ENCODE results near the gene CNPPD1. TPM values are rescaled to one million over a fixed set of nuclear protein-coding genes. Genes with fewer than 3 reads are reported as not detected.

The CNPPD1 gene
- polyA plus RNA-seq, 3 donors, result 61.4 to 69.5 (median 61.5) TPM

DNA sequence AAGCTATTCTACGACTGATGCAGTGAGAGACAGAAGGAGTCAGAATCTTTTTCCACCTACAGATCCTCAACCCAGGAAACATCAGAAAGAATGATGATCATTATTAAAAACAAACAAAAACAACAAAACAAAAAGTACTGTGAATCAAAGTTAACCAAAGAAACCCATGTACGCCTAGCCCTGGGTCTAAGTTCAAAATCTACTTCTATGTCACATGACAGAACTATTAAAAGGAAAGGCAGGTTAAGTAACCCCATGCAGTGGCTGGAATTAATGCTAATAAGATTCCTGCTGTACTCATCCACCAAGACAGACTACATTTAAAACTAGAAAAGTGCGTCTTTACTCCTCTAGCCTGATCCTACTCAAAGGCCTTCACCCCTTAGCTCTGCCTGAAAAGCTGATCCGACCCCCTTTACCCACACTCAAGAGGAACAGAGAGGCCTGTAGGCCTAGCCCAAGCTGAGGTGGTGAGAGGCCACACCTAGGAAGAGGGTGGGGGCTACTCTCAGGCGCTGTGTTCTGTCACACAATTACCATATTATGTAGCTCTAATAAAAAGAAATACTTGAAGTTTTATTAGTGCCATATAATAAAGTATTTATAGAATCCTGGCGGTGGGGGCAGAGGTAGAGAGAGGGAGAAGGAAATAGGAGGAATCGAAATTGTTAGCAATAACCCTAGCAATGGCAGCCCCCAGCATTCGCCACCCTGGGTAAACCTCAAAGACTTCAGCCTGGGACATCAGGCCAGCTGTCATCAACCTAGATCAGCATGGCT lies 53.2 kb downstream of the CNPPD1 start:
- no peak for DNase-seq (ENCODE audit: low read depth in 3 of 3, low spot score in 2 of 3)

DNA sequence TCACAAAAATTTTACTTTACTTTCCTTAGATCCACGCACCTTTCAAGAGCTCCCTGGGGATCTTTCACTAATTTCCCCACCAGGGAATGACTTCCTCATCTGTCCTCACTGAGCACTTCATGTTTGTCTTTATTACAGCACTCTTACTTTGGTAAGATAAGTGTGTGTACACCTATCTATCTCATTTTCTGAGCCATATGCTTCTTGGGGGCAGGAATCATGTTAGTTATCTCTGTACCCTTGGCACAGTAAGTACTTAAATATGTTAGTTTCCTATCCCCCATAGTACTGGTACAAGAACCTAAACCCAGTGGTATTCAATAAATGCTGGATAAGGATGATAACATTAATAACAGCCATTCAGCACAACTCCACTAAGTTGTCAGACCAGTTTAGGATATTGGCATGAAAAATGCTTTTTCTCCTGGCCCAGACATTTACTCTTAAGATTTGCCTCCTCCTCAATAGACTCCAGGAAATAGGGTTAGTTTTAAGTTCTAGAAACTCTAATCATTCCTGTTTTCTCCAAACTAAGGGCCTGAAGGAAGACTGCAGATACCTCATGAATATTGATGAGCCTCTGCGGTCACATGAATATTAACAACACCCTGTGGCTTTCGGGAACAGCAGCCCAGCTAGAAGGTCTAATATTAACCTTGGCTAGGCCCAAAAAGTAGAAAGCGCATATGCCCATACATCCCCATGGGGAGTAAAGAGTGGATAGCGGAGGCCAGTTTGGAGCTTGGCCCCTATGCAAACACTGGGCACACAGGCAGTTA lies 54.3 kb downstream of the CNPPD1 start:
- no peak for DNase-seq (ENCODE audit: low read depth in 3 of 3, low spot score in 2 of 3)

Other genes starting within 250 kb of the CNPPD1 start
- not detected for gene CDK5R2, start 217.3 kb downstream of the CNPPD1 start, polyA plus RNA-seq (ENCODE audit: insufficient read length in 3 of 3)
- gene FEV, start 191.7 kb downstream of the CNPPD1 start, polyA plus RNA-seq (ENCODE audit: insufficient read length in 3 of 3), result under 1 TPM in 2 of 3 donors, not detected in 1; 0.07 to 0.10 TPM
- not detected for gene CRYBA2, start 183.5 kb downstream of the CNPPD1 start, polyA plus RNA-seq (ENCODE audit: insufficient read length in 3 of 3)
- gene CFAP65, start 135.4 kb downstream of the CNPPD1 start, polyA plus RNA-seq (ENCODE audit: insufficient read length in 3 of 3), result under 1 TPM; 0.24 to 0.40 (median 0.34) TPM
- gene IHH, start 116.0 kb downstream of the CNPPD1 start, polyA plus RNA-seq (ENCODE audit: insufficient read length in 3 of 3), result 1 to 10 TPM; 1.2 to 1.8 (median 1.6) TPM
- 10 to 100 TPM; 19.5 to 22.6 (median 20.4) TPM for gene NHEJ1, start 16.1 kb downstream of the CNPPD1 start, polyA plus RNA-seq (ENCODE audit: insufficient read length in 3 of 3)
- 10 to 100 TPM; 14.0 to 21.4 (median 17.8) TPM for gene SLC23A3, start 6.9 kb downstream of the CNPPD1 start, polyA plus RNA-seq (ENCODE audit: insufficient read length in 3 of 3)
- 100 to 1,000 TPM; 108 to 127 (median 108) TPM for gene RETREG2, start 1.4 kb upstream of the CNPPD1 start, polyA plus RNA-seq (ENCODE audit: insufficient read length in 3 of 3)
- gene ZFAND2B, start 29.9 kb upstream of the CNPPD1 start, polyA plus RNA-seq (ENCODE audit: insufficient read length in 3 of 3), result 10 to 100 TPM; 33.7 to 38.5 (median 38.3) TPM
- gene ABCB6, start 42.0 kb upstream of the CNPPD1 start, polyA plus RNA-seq (ENCODE audit: insufficient read length in 3 of 3), result 10 to 100 TPM; 34.7 to 37.5 (median 36.8) TPM
- gene ATG9A, start 52.7 kb upstream of the CNPPD1 start, polyA plus RNA-seq (ENCODE audit: insufficient read length in 3 of 3), result 10 to 100 TPM; 43.8 to 51.1 (median 46.8) TPM
- gene ANKZF1, start 52.9 kb upstream of the CNPPD1 start, polyA plus RNA-seq (ENCODE audit: insufficient read length in 3 of 3), result 10 to 100 TPM; 38.4 to 44.8 (median 38.8) TPM
- gene GLB1L, start 68.5 kb upstream of the CNPPD1 start, polyA plus RNA-seq (ENCODE audit: insufficient read length in 3 of 3), result 10 to 100 TPM; 21.8 to 26.4 (median 25.1) TPM
- gene STK16, start 68.6 kb upstream of the CNPPD1 start, polyA plus RNA-seq (ENCODE audit: insufficient read length in 3 of 3), result 10 to 100 TPM; 36.9 to 44.4 (median 41.8) TPM
- gene TUBA4B, start 76.3 kb upstream of the CNPPD1 start, polyA plus RNA-seq (ENCODE audit: insufficient read length in 3 of 3), result 1 to 10 TPM in 2 of 3 donors, under 1 TPM in 1; 0.49 to 1.4 (median 1.3) TPM
- gene TUBA4A, start 77.0 kb upstream of the CNPPD1 start, polyA plus RNA-seq (ENCODE audit: insufficient read length in 3 of 3), result 10 to 100 TPM; 32.6 to 45.4 (median 35.7) TPM
- gene DNAJB2, start 102.4 kb upstream of the CNPPD1 start, polyA plus RNA-seq (ENCODE audit: insufficient read length in 3 of 3), result 10 to 100 TPM; 64.2 to 74.9 (median 69.1) TPM
- gene PTPRN, start 132.5 kb upstream of the CNPPD1 start, polyA plus RNA-seq (ENCODE audit: insufficient read length in 3 of 3), result under 1 TPM in 1 of 3 donors, not detected in 2; 0.08 TPM
- not detected for gene RESP18, start 155.8 kb upstream of the CNPPD1 start, polyA plus RNA-seq (ENCODE audit: insufficient read length in 3 of 3)
- 10 to 100 TPM; 48.3 to 54.7 (median 51.2) TPM for gene DNPEP, start 211.0 kb upstream of the CNPPD1 start, polyA plus RNA-seq (ENCODE audit: insufficient read length in 3 of 3)
- gene DES, start 241.5 kb upstream of the CNPPD1 start, polyA plus RNA-seq (ENCODE audit: insufficient read length in 3 of 3), result 10 to 100 TPM in 1 of 3 donors, 1 to 10 TPM in 2; 5.5 to 10.1 (median 7.4) TPM